Neural cell (in vitro differentiated cells): Measurements from ENCODE around the gene EN2.

Experiments
- CTCF ChIP-seq: fragments of 450-650 bp; IDR thresholded peaks from 2 replicates; pipeline ENCODE4 v1.5.1; 2014; ENCODE audit warnings: antibody characterized with exemption, mild to moderate bottlenecking, moderate library complexity; ENCODE audit not compliant: poor library complexity, severe bottlenecking
- EZH2 ChIP-seq: fragments of 200-600, 300-800 bp; shearing (Covaris generic), sonication (generic); IDR thresholded peaks from 2 replicates; pipeline ENCODE4 v1.6.1; 2014; ENCODE audit warnings: antibody characterized with exemption, low read length, borderline replicate concordance, mild to moderate bottlenecking; ENCODE audit not compliant: insufficient read depth, poor library complexity, severe bottlenecking
- MXI1 ChIP-seq: fragments of 450-650 bp; conservative IDR thresholded peaks from 2 replicates; pipeline ENCODE4 v1.6.1; 2014; ENCODE audit warnings: antibody characterized with exemption, mild to moderate bottlenecking; ENCODE audit not compliant: poor library complexity, severe bottlenecking
- POLR2AphosphoS5 ChIP-seq: IDR thresholded peaks from 2 replicates; pipeline ENCODE4 v1.6.1; 2012

- no peak for TF ChIP-seq MXI1
- TF ChIP-seq EZH2 = no peak
- no peak for TF ChIP-seq CTCF
- no peak for TF ChIP-seq POLR2AphosphoS5
Observed at GRCh38 chr7:155429651-155430050, 28.3 kb upstream of the EN2 start.
